ENCODE measurements around the gene CCND3. TPM values are rescaled to one million over a fixed set of nuclear protein-coding genes. Genes with fewer than 3 reads are reported as not detected.

The CCND3 gene
- polyA plus RNA-seq (2012; ENCODE audit: low read depth, missing spikeins) = 42.6 TPM

GRCh38 chr6:41941280-41942066, at the start of gene CCND3:
Gene CCND3 (minus strand): TSS chr6:41941808. CDS start chr6:41941649, 159 bp downstream.
- DNase-seq (ENCODE audit: insufficient read length, low spot score) (peak; percentile 78), FAIRE-seq (peak; percentile 89)
- TF ChIP-seq TAF1 (IDR thresholded peaks at IDR 0.05; ENCODE audit: low read depth, low read length) = no peak
- no peak; the same call in 1 of the 2 replicates for TF ChIP-seq POLR2AphosphoS5 (IDR thresholded peaks at IDR 0.05; ENCODE audit: low read depth, low read length)
- TF ChIP-seq POU2F2 (IDR thresholded peaks at IDR 0.05; ENCODE audit: low read depth, low read length) = no peak; the same call in 1 of the 2 replicates
- TF ChIP-seq PAX5 (IDR thresholded peaks at IDR 0.05; ENCODE audit: insufficient read depth, low read length, severe bottlenecking) = no peak
- no peak for TF ChIP-seq SPI1 (IDR thresholded peaks at IDR 0.05; ENCODE audit: low read depth, low read length)
- no peak for TF ChIP-seq POLR2A (IDR thresholded peaks at IDR 0.05; ENCODE audit: low read depth, low read length)

GRCh38 chr6:41986339-41986738, 44.7 kb upstream of the CCND3 start:
- no peak for FAIRE-seq
- no peak for DNase-seq (ENCODE audit: insufficient read length, low spot score)
- TF ChIP-seq SPI1 (IDR thresholded peaks at IDR 0.05; ENCODE audit: low read depth, low read length) (no peak), POU2F2 (IDR thresholded peaks at IDR 0.05; ENCODE audit: low read depth, low read length) (no peak), PAX5 (IDR thresholded peaks at IDR 0.05; ENCODE audit: insufficient read depth, low read length, severe bottlenecking) (no peak), POLR2A (IDR thresholded peaks at IDR 0.05; ENCODE audit: low read depth, low read length) (no peak), TAF1 (IDR thresholded peaks at IDR 0.05; ENCODE audit: low read depth, low read length) (no peak), POLR2AphosphoS5 (IDR thresholded peaks at IDR 0.05; ENCODE audit: low read depth, low read length) (no peak)

GRCh38 chr6:41984623-41985022, 43.0 kb upstream of the CCND3 start:
- DNase-seq (ENCODE audit: insufficient read length, low spot score) (no peak), FAIRE-seq (no peak)
- TF ChIP-seq POU2F2 (IDR thresholded peaks at IDR 0.05; ENCODE audit: low read depth, low read length) = no peak
- no peak for TF ChIP-seq POLR2A (IDR thresholded peaks at IDR 0.05; ENCODE audit: low read depth, low read length)
- no peak for TF ChIP-seq PAX5 (IDR thresholded peaks at IDR 0.05; ENCODE audit: insufficient read depth, low read length, severe bottlenecking)
- TF ChIP-seq POLR2AphosphoS5 (IDR thresholded peaks at IDR 0.05; ENCODE audit: low read depth, low read length) = no peak
- no peak for TF ChIP-seq SPI1 (IDR thresholded peaks at IDR 0.05; ENCODE audit: low read depth, low read length)
- TF ChIP-seq TAF1 (IDR thresholded peaks at IDR 0.05; ENCODE audit: low read depth, low read length) = no peak

- FAIRE-seq (peak; percentile 35), DNase-seq (ENCODE audit: insufficient read length, low spot score) (no peak)
- TF ChIP-seq POU2F2 (IDR thresholded peaks at IDR 0.05; ENCODE audit: low read depth, low read length) = 0 out of 2 replicates have a peak, but pooled peaks have one; percentile 22
- no peak for TF ChIP-seq PAX5 (IDR thresholded peaks at IDR 0.05; ENCODE audit: insufficient read depth, low read length, severe bottlenecking)
Measured at GRCh38 chr6:41976794-41977484, 35.3 kb upstream of the CCND3 start.

- DNase-seq (ENCODE audit: insufficient read length, low spot score) (no peak), FAIRE-seq (no peak)
- TF ChIP-seq POLR2AphosphoS5 (IDR thresholded peaks at IDR 0.05; ENCODE audit: low read depth, low read length) (no peak), PAX5 (IDR thresholded peaks at IDR 0.05; ENCODE audit: insufficient read depth, low read length, severe bottlenecking) (no peak), POLR2A (IDR thresholded peaks at IDR 0.05; ENCODE audit: low read depth, low read length) (no peak), TAF1 (IDR thresholded peaks at IDR 0.05; ENCODE audit: low read depth, low read length) (no peak)
Measured at GRCh38 chr6:41975276-41975675, 33.7 kb upstream of the CCND3 start.

- TF ChIP-seq TAF1 (IDR thresholded peaks at IDR 0.05; ENCODE audit: low read depth, low read length) (no peak), POLR2AphosphoS5 (IDR thresholded peaks at IDR 0.05; ENCODE audit: low read depth, low read length) (no peak), SPI1 (IDR thresholded peaks at IDR 0.05; ENCODE audit: low read depth, low read length) (no peak), POU2F2 (IDR thresholded peaks at IDR 0.05; ENCODE audit: low read depth, low read length) (no peak), PAX5 (IDR thresholded peaks at IDR 0.05; ENCODE audit: insufficient read depth, low read length, severe bottlenecking) (no peak), POLR2A (IDR thresholded peaks at IDR 0.05; ENCODE audit: low read depth, low read length) (no peak)
- no peak for FAIRE-seq
- DNase-seq (ENCODE audit: insufficient read length, low spot score) = no peak
Measured at GRCh38 chr6:41974281-41974825, 32.7 kb upstream of the CCND3 start.

- TF ChIP-seq POU2F2 (IDR thresholded peaks at IDR 0.05; ENCODE audit: low read depth, low read length) = no peak
- no peak for FAIRE-seq
- no peak for DNase-seq (ENCODE audit: insufficient read length, low spot score)
Measured at GRCh38 chr6:41972826-41973225, 31.2 kb upstream of the CCND3 start.

GRCh38 chr6:41970436-41970846, 28.8 kb upstream of the CCND3 start:
- FAIRE-seq (no peak), DNase-seq (ENCODE audit: insufficient read length, low spot score) (no peak)
- TF ChIP-seq POLR2A (IDR thresholded peaks at IDR 0.05; ENCODE audit: low read depth, low read length) = no peak
- no peak for TF ChIP-seq POLR2AphosphoS5 (IDR thresholded peaks at IDR 0.05; ENCODE audit: low read depth, low read length)
- no peak for TF ChIP-seq TAF1 (IDR thresholded peaks at IDR 0.05; ENCODE audit: low read depth, low read length)
- no peak for TF ChIP-seq SPI1 (IDR thresholded peaks at IDR 0.05; ENCODE audit: low read depth, low read length)
- TF ChIP-seq PAX5 (IDR thresholded peaks at IDR 0.05; ENCODE audit: insufficient read depth, low read length, severe bottlenecking) = no peak
- TF ChIP-seq POU2F2 (IDR thresholded peaks at IDR 0.05; ENCODE audit: low read depth, low read length) = no peak

- TF ChIP-seq POLR2AphosphoS5 (IDR thresholded peaks at IDR 0.05; ENCODE audit: low read depth, low read length) (no peak), SPI1 (IDR thresholded peaks at IDR 0.05; ENCODE audit: low read depth, low read length) (no peak), TAF1 (IDR thresholded peaks at IDR 0.05; ENCODE audit: low read depth, low read length) (no peak), POLR2A (IDR thresholded peaks at IDR 0.05; ENCODE audit: low read depth, low read length) (no peak), PAX5 (IDR thresholded peaks at IDR 0.05; ENCODE audit: insufficient read depth, low read length, severe bottlenecking) (no peak), POU2F2 (IDR thresholded peaks at IDR 0.05; ENCODE audit: low read depth, low read length) (no peak)
- DNase-seq (ENCODE audit: insufficient read length, low spot score) = no peak
- no peak for FAIRE-seq
Measured at GRCh38 chr6:41967312-41968287, 26.0 kb upstream of the CCND3 start.

All from GM12891 (cell line).